NCI-H2107 treated with DMSO at 0.1 percent for 48 hours (cell line): ENCODE data around the gene PLXNC1.

Experiments
- DNase-seq: peaks from one replicate; lab custom pipeline; 2025; ENCODE audit not compliant: unreplicated experiment; lab: John Stamatoyannopoulos, UW

Gene PLXNC1

GRCh38 chr12:94202245-94203180 lies 54.1 kb downstream of the PLXNC1 start:
- DNase-seq, result no peak

DNA sequence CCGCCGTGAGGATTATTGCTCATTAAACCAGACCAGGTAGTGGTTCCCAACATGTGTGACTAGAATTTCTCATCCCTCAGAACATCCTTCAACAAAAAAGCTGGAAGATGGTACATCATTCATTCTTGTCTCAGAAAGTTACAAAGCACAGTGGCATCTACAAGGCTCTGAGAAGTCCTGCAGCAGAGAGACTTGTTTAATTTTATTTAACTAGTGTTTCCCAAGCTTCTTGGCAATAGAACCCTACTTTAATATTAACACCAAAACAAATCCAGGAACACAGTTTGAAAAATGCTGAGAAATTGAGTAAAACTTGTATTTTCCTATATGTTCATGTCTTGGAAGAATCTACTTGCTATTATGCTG lies 54.8 kb downstream of the PLXNC1 start:
- DNase-seq, result no peak

GRCh38 chr12:94203796-94204195 lies 55.4 kb downstream of the PLXNC1 start:
- DNase-seq, result no peak

- no peak for DNase-seq
These were observed 56.3 kb downstream of the PLXNC1 start for GRCh38 chr12:94204499-94205247.

DNA sequence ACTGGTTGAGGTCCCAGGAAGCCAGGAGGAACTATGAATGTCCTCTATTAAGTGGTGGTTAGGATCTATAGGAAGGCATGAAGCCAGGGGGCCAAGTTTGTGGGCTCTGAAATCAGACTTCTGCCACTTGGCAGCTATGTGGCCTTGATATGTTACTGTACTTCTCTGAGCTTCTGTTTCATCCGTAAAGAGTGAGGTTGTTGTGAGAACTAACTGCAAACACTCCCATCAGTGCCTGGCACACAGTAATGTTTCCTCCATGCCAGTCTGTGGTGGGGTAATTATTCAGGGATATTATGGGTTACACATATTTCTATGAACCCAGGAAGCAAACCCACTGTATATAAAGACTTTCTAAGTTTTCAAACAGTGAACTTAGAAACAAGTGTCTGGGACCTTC lies 57.4 kb downstream of the PLXNC1 start:
- DNase-seq, result no peak

DNA sequence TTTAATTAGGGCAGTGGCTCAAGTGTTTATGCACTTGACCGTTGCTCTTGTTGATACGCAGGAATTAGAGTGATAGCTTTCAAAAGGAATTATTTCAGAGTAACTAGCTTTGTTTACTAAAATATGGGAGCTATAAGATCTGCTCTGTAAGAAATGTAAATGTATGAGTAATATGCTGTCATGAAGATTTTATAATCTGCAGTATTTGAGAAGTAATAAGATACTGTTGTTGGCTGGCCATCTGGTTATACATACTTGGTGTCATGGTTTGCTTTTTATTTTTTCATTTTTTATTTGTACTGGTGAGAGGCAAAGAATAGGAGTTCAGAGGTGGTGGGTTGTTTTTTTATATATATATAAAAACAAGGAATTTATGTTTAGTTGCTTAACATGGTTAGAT lies 58.5 kb downstream of the PLXNC1 start:
- no peak for DNase-seq

DNA sequence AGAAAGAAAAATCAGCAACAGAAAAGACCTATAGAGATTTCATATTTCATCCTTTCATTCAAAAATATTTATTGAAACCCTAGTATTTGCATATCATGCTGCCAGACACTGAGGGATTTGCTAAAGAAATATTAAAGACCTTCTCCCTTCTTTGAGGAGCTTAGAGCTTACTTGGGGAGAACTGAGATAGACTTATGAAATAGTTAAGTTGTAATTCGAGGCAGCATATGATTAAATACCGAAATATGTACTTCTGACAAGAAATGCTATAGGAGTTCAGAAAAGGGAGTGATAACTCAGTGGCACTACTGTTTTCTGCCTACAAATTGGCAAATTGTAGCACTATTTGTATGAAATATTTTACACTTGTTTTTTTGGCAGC lies 59.1 kb downstream of the PLXNC1 start:
- DNase-seq, result no peak

GRCh38 chr12:94207849-94208621 lies 59.7 kb downstream of the PLXNC1 start:
- no peak for DNase-seq

DNA sequence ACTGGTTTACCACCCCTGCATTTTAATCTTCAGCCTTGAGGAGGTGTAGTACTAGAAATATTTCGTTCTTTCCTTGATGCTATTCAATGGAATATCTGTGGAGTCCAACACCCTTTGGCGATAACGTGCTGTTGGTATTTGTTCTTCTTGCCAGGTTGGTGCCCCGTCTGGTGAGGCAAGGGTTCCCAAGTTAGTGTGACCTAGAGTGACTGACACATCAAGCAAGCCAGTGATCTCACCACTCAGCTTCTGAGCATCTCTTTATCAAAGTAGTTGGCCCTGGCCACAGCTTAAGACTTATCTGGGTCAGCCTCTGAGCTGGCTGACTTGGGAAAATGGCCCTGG lies 60.2 kb downstream of the PLXNC1 start:
- DNase-seq, result no peak

DNA sequence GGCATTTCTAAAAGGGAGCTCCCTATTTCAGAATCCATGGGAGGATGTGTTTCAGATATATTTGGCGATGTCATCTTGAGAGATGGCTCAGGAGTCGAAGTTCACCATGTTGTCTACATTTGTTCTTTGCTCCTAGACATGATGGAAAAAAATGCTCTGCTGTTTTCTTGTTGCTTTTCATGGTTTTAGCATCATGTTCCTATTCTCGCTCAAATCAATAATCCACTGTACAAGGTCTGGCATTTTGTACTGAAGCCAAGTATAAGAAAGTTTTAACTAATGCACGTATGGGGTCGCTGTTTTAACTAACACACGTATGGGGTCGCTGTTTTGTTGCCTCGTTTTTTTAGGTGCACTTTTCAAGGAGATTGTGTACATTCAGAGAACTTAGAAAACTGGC lies 60.9 kb downstream of the PLXNC1 start:
- DNase-seq, result no peak

DNA sequence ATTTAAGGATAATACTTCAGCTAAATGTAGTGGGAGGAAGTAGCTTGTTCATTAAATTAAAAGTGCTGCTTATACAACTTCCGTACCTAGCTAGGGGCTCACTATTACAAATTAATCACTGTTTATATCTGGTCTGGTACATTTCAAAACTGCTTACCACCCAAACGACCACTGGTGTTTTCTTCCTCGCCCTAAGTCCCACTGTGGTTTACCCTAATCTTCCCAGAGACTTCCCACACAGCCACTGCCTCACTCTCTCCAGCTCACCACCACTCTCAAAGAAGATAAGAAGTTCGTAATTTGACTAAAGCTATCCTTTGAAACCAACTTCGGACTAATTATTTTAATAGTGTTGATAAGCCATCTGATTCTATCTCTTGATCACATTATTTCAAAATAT lies 62.6 kb downstream of the PLXNC1 start:
- no peak for DNase-seq

- no peak for DNase-seq
These were observed 69.9 kb downstream of the PLXNC1 start for GRCh38 chr12:94218233-94218632.

DNA sequence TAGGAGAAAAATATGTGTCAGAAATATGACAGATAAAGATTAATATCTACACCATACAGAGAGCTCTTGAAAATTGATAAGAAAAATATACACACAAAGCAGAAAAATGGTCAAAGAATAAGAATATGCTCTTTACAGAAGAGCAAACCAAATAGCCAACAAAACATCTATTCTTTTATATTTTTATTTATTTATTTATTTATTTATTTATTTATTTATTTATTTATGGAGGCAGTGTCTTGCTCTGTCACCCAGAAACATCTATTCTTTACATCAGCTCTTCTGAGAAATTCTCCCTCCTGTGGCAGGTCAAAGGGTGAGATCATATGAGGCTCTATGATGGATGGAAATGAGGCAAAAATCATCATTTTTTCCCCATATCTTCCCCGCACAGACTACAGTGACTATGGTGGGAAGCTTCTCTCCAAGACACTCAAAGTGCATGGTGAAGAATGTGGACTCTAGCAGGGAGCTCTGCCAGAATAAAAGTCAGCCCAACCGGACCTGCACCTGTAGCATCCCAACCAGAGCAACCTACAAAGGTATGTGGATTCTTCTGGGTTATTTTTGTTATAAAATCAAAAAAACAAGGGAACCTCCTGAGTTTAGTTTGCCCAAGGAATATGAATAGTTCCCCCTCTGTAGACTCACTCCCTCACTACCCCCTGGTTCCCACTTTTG lies 71.4 kb downstream of the PLXNC1 start:
- no peak for DNase-seq

DNA sequence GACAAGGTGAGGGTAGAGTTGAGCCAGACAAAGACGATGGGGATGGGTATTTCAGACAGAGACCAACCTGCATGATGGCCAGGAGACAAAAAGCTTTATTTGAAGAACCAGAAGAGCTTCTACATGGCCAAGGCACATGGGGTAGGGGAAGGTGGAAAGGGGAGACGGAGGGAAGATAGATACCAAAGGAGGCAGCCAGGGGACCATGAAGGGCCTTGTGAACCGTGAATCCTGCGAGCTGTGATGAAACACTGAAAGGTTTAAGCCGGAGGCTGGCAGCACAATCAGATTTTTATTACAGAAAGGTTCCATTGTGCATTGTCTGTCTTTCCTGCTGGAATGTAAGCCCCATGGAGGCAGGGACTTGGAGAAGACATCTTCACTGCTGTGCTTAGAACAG lies 72.4 kb downstream of the PLXNC1 start:
- DNase-seq, result no peak

DNA sequence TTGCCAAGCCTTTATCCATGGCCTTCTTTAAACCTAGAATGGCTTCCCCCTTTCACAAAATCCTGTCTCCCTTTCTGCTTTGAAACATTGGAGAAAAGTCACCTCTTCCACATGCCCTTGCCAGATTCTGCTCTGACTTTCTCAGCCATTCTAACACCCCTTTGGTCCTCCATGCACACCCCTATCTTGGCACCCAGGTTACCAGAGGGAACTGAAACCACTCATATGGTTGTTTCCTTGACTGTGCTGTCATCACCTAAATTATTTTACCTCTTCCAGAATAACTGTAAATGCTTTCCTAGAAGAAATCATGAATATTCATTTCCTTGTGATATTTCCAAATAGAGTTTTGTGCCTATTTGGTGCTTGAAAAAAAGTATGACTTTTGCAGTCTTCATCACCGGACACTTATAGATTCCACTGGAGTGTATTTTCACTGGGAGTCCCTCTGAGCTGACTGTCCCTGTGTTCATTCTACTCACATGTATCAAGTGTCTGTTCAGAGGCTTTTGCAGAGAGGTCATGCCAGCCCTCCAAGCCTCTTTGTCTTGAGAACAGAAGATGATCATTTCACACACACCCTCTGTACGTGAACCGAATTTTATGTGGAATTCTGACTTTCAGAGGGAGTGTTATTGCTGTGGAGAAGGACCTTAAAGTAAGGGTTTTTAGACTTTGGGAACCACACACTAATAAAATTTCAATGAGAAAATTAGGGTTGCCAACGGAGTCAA lies 74.1 kb downstream of the PLXNC1 start:
- no peak for DNase-seq

GRCh38 chr12:94223842-94224241 lies 75.5 kb downstream of the PLXNC1 start:
- DNase-seq, result no peak

GRCh38 chr12:94225506-94225905 lies 77.1 kb downstream of the PLXNC1 start:
- DNase-seq, result no peak

DNA sequence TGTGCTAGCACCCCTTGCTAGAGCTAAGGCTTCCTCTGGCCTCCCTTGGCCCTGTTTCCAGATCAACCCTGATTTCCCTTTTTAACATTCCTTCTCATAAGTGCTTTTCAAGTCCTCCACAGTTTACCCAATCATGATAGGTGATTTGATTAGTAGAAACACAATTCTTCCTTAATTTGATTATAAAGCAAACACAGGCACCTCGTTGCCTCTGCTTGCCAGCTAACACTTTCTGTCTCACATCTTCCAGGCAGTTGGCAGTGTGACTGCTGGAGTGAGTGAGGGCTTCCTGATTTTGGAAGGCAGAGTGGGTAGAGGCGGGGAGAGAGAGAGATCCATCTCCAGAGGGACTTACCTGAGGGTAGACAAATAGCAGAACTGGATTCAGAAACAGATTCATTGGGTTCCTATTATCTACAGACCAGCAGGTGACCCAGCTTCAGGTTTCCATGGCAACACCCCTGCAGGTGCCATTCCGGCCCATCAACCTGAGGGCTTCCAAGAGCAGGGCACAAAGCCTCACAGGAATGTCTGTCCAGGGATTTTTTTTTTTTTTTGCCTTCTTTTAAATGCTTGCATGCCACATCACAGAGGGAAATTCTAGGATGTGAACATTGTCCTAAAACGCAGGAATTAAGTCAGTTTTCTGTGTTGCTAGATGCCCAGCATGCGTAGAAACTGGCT lies 77.7 kb downstream of the PLXNC1 start:
- no peak for DNase-seq

GRCh38 chr12:94227066-94227465 lies 78.7 kb downstream of the PLXNC1 start:
- no peak for DNase-seq

DNA sequence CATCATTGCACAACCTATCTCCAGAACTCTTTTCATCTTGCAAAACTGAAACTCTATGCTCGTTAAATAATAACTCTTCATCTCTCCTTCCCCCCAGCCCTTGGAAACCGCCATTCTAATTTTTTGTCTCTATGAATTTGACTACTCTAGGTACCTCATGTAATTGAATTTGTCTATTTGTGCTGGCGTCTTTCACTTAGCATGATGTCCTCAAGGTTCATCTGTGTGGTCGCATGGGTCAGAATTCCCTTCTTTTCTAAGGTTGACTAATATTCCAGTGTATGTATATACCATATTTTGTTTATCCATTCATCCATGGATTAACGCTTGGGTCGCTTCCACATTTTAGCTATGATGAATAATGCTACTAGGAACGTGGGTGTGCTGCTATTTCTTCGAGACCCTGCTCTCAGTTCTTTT lies 80.1 kb downstream of the PLXNC1 start:
- no peak for DNase-seq
